ENCODE measurements around the gene RAD50.
"Not testable (repeated sequence)": the region's sequence is repeated elsewhere in the genome, so short reads cannot be mapped to it uniquely, and the experiment has no call there.

The RAD50 gene

GRCh38 chr5:132633587-132633986 is 76.8 kb downstream of the RAD50 start:
- DNase-seq (ENCODE audit: low read depth) = not testable (repeated sequence)

GRCh38 chr5:132635873-132636272 is 79.1 kb downstream of the RAD50 start:
- no peak for DNase-seq (ENCODE audit: low read depth)

GRCh38 chr5:132637241-132637640 is 80.5 kb downstream of the RAD50 start:
- DNase-seq (ENCODE audit: low read depth) = no peak

- no peak for DNase-seq (ENCODE audit: low read depth)
Measured at GRCh38 chr5:132639706-132640130, 82.9 kb downstream of the RAD50 start.

- no peak for DNase-seq (ENCODE audit: low read depth)
Measured at GRCh38 chr5:132640613-132641012, 83.8 kb downstream of the RAD50 start.

GRCh38 chr5:132641241-132641723 is 84.5 kb downstream of the RAD50 start:
- no peak for DNase-seq (ENCODE audit: low read depth)

- DNase-seq (ENCODE audit: low read depth) = no peak
Measured at GRCh38 chr5:132641841-132642240, 85.1 kb downstream of the RAD50 start.

- no peak for DNase-seq (ENCODE audit: low read depth)
Measured at GRCh38 chr5:132644177-132644576, 87.4 kb downstream of the RAD50 start.

GRCh38 chr5:132646583-132647266 is 89.9 kb downstream of the RAD50 start:
- no peak for DNase-seq (ENCODE audit: low read depth)

- DNase-seq (ENCODE audit: low read depth) = no peak
Measured at GRCh38 chr5:132647473-132647872, 90.7 kb downstream of the RAD50 start.

- no peak for DNase-seq (ENCODE audit: low read depth)
Measured at GRCh38 chr5:132648355-132648754, 91.6 kb downstream of the RAD50 start.

GRCh38 chr5:132651838-132652469 is 95.2 kb downstream of the RAD50 start:
- DNase-seq (ENCODE audit: low read depth) = no peak

- no peak for DNase-seq (ENCODE audit: low read depth)
Measured at GRCh38 chr5:132653716-132654115, 96.9 kb downstream of the RAD50 start.

- no peak for DNase-seq (ENCODE audit: low read depth)
Measured at GRCh38 chr5:132655821-132656773, 99.3 kb downstream of the RAD50 start.

- DNase-seq (ENCODE audit: low read depth) = no peak
Measured at GRCh38 chr5:132656774-132657355, 100.1 kb downstream of the RAD50 start.

- DNase-seq (ENCODE audit: low read depth) = no peak
Measured at GRCh38 chr5:132657676-132658380, 101.1 kb downstream of the RAD50 start, which contains the start of gene IL13. TSS of gene IL13 (plus strand) at chr5:132658173. CDS start at chr5:132658187, 14 bp downstream.

- no peak for DNase-seq (ENCODE audit: low read depth)
Measured at GRCh38 chr5:132658381-132659302, 101.9 kb downstream of the RAD50 start.

- DNase-seq (ENCODE audit: low read depth) = no peak
Measured at GRCh38 chr5:132659598-132660493, 103.1 kb downstream of the RAD50 start.
